Iris pigment epithelial cell (primary cell): ENCODE measurements around the gene PRKCG.
"Not testable (repeated sequence)": the region's sequence is repeated elsewhere in the genome, so short reads cannot be mapped to it uniquely, and the experiment has no call there.

Source experiments
- DNase-seq: peaks from one replicate; pipeline ENCODE4 v3.0.0-alpha.2; 2011; ENCODE audit warnings: low read depth

PRKCG gene

GRCh38 chr19:53881482-53882390, at the start of gene PRKCG:
Gene PRKCG (plus strand): TSS chr19:53882197. CDS start chr19:53882495, 298 bp downstream.
- DNase-seq, result no peak

- DNase-seq, result not testable (repeated sequence)
Observed at GRCh38 chr19:53832861-53833260, 49.1 kb upstream of the PRKCG start.

- DNase-seq, result not testable (repeated sequence)
Observed at GRCh38 chr19:53838446-53838845, 43.6 kb upstream of the PRKCG start.

- not testable (repeated sequence) for DNase-seq
Observed at GRCh38 chr19:53840241-53840640, 41.8 kb upstream of the PRKCG start.

- peak; percentile 91 for DNase-seq
Observed at GRCh38 chr19:53840914-53841313, 41.1 kb upstream of the PRKCG start.

GRCh38 chr19:53844849-53845246, 37.1 kb upstream of the PRKCG start:
- no peak for DNase-seq

GRCh38 chr19:53847555-53847954, 34.4 kb upstream of the PRKCG start:
- no peak for DNase-seq

- DNase-seq, result peak; percentile 67
Observed at GRCh38 chr19:53849237-53849676, 32.7 kb upstream of the PRKCG start.

GRCh38 chr19:53853707-53854106, 28.3 kb upstream of the PRKCG start:
- no peak for DNase-seq

GRCh38 chr19:53864308-53864836, 17.6 kb upstream of the PRKCG start:
- DNase-seq, result no peak

GRCh38 chr19:53865523-53865917, 16.5 kb upstream of the PRKCG start:
- DNase-seq, result no peak

- peak; percentile 47 for DNase-seq
Observed at GRCh38 chr19:53865918-53866864, 15.8 kb upstream of the PRKCG start.

- no peak for DNase-seq
Observed at GRCh38 chr19:53866865-53867224, 15.2 kb upstream of the PRKCG start.

- DNase-seq, result peak; percentile 98
Observed at GRCh38 chr19:53867225-53868090, 14.5 kb upstream of the PRKCG start, which contains the start of gene MYADM. Gene MYADM (plus strand): TSS chr19:53867883. CDS start chr19:53873530, 5,647 bp downstream.

GRCh38 chr19:53868091-53868891, 13.7 kb upstream of the PRKCG start:
- peak; percentile 70 for DNase-seq

GRCh38 chr19:53868892-53869804, 12.8 kb upstream of the PRKCG start:
- DNase-seq, result peak; percentile 96

GRCh38 chr19:53869805-53870484, 12.1 kb upstream of the PRKCG start:
- DNase-seq, result not testable (repeated sequence)

- peak; percentile 37 for DNase-seq
Observed at GRCh38 chr19:53870485-53870844, 11.5 kb upstream of the PRKCG start.

GRCh38 chr19:53871454-53871853, 10.5 kb upstream of the PRKCG start:
- DNase-seq, result no peak
